ENCODE measurements around the gene TJP3.

TJP3 gene

GRCh38 chr19:3671680-3672574 is 36.3 kb upstream of the TJP3 start:
- no peak for DNase-seq

GRCh38 chr19:3672575-3672948 is 35.6 kb upstream of the TJP3 start:
- DNase-seq = no peak

GRCh38 chr19:3672993-3673392 is 35.2 kb upstream of the TJP3 start:
- no peak for DNase-seq

- DNase-seq = no peak
These were observed 34.4 kb upstream of the TJP3 start for GRCh38 chr19:3673506-3674439.

GRCh38 chr19:3674784-3675543 is 33.2 kb upstream of the TJP3 start:
- DNase-seq = no peak

- DNase-seq = no peak
These were observed 30.0 kb upstream of the TJP3 start for GRCh38 chr19:3678188-3678587.

- DNase-seq = no peak
These were observed 29.0 kb upstream of the TJP3 start for GRCh38 chr19:3679138-3679537.

- no peak for DNase-seq
These were observed 28.6 kb upstream of the TJP3 start for GRCh38 chr19:3679581-3679980.

GRCh38 chr19:3680939-3681338 is 27.2 kb upstream of the TJP3 start:
- no peak for DNase-seq

GRCh38 chr19:3682286-3682685 is 25.9 kb upstream of the TJP3 start:
- no peak for DNase-seq

GRCh38 chr19:3682741-3683404 is 25.3 kb upstream of the TJP3 start:
- DNase-seq = no peak

GRCh38 chr19:3683405-3684053 is 24.7 kb upstream of the TJP3 start:
- DNase-seq = no peak

- no peak for DNase-seq
These were observed 23.9 kb upstream of the TJP3 start for GRCh38 chr19:3684054-3684816.

- DNase-seq = no peak
These were observed 23.3 kb upstream of the TJP3 start for GRCh38 chr19:3684817-3685410.

GRCh38 chr19:3687393-3687773 is 20.8 kb upstream of the TJP3 start:
- DNase-seq = no peak

GRCh38 chr19:3687774-3688706 is 20.1 kb upstream of the TJP3 start:
- no peak for DNase-seq

GRCh38 chr19:3690551-3691371 is 17.4 kb upstream of the TJP3 start:
- no peak for DNase-seq

GRCh38 chr19:3691372-3691716 is 16.8 kb upstream of the TJP3 start:
- no peak for DNase-seq

GRCh38 chr19:3691726-3692125 is 16.5 kb upstream of the TJP3 start:
- no peak for DNase-seq
